SU-DHL-6 (cell line): Measurements from ENCODE around the gene CDC42EP3.

ENCODE experiments used
- EZH2phosphoT487 ChIP-seq: fragments of 200-600 bp; sonication (generic), shearing (Covaris generic); conservative IDR thresholded peaks from 2 replicates; pipeline ENCODE4 v1.6.1; 2018; ENCODE audit warnings: mild to moderate bottlenecking, antibody characterized with exemption, low read length, moderate library complexity, mixed read lengths
- TF ChIP-seq, protein P1 (sequence below): fragments of 200-600 bp; sonication (generic); IDR thresholded peaks from one replicate; pipeline ENCODE4 v1.5.1; 2017; ENCODE audit warnings: antibody characterized with exemption, mild to moderate bottlenecking, low read length, moderate library complexity; ENCODE audit not compliant: insufficient read depth, poor library complexity, severe bottlenecking

DNA sequence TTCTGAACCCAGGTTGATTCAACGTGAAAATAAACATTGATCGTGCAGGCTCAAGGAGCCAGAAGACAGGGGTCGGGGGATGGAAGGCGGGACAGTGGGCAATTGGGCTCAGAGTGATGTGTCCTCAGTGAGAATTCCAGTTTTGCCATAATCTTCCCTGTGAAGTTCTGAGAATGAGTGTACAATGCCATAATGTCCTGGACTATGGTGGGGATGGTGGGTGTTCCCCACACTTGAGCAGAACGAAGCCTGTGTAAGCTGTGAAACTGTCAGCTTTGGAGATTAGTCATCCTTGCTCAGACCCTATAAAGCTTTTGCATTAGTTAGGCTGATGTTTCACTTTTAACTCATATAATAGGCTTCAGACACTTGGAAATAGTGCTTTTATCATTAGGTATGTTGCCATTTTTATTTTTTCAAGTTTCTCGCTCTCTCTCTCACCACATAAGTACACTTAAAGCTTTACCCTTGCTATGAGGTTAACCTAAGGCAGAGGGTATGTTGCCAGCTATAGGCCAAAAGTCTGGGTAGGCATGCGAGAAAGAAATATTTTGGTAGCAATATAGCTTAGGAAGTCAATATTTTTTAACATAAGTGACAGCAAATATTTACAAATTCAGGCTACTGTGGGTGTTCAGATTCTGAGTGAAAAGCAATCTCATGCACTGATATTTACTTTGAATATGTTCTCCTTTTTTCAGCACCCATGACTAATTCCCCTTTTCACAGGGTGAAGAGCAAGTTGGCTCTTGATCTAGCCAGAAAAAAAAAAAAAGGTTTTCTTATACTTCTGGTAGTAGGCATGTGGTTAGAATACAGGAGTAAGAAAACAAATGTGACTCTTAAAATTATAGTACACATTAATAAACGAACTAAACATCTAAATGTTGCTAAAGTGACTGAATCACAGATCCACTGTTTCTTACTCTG is 47.2 kb downstream of the CDC42EP3 start:
- TF ChIP-seq, protein P1, sequence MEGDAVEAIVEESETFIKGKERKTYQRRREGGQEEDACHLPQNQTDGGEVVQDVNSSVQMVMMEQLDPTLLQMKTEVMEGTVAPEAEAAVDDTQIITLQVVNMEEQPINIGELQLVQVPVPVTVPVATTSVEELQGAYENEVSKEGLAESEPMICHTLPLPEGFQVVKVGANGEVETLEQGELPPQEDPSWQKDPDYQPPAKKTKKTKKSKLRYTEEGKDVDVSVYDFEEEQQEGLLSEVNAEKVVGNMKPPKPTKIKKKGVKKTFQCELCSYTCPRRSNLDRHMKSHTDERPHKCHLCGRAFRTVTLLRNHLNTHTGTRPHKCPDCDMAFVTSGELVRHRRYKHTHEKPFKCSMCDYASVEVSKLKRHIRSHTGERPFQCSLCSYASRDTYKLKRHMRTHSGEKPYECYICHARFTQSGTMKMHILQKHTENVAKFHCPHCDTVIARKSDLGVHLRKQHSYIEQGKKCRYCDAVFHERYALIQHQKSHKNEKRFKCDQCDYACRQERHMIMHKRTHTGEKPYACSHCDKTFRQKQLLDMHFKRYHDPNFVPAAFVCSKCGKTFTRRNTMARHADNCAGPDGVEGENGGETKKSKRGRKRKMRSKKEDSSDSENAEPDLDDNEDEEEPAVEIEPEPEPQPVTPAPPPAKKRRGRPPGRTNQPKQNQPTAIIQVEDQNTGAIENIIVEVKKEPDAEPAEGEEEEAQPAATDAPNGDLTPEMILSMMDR, result no peak
- no peak for TF ChIP-seq EZH2phosphoT487
